ENCODE measurements around the gene SUPT4H1. TPM values are rescaled to one million over a fixed set of nuclear protein-coding genes. Genes with fewer than 3 reads are reported as not detected.

SUPT4H1 gene
- polyA plus RNA-seq, 3 donors = 30.6 to 91.4 (median 67.8) TPM

- whole genome bisulfite sequencing, 3 donors = 85 to 88% (median 86%) methylated on average over 9 of the region's 9 CpGs
- H3K27ac ChIP-seq (ENCODE audit: low read depth, low read length) = peak overlapping the region; percentile 10
These were observed 17.3 kb downstream of the SUPT4H1 start for GRCh38 chr17:58334661-58335060.

- WGBS, 3 donors = 65 to 70% (median 65%) methylated on average over 5 of the region's 5 CpGs
- no peak overlapping the region for H3K27ac ChIP-seq (ENCODE audit: low read depth, low read length)
These were observed 17.7 kb downstream of the SUPT4H1 start for GRCh38 chr17:58334256-58334655.

GRCh38 chr17:58333736-58334207, 18.2 kb downstream of the SUPT4H1 start:
- 45 to 53% (median 46%) methylated on average over 6 of the region's 6 CpGs for WGBS, 3 donors
- H3K27ac ChIP-seq (ENCODE audit: low read depth, low read length) = no peak overlapping the region

GRCh38 chr17:58332778-58333735, 18.9 kb downstream of the SUPT4H1 start:
- WGBS, 3 donors = 41 to 73% (median 54%) methylated on average over 18 to 21 of the region's 21 CpGs
- H3K27ac ChIP-seq (ENCODE audit: low read depth, low read length) = no peak overlapping the region

GRCh38 chr17:58331815-58332777, 19.9 kb downstream of the SUPT4H1 start:
- peak overlapping the region; percentile 79 for H3K27ac ChIP-seq (ENCODE audit: low read depth, low read length)
- WGBS, 3 donors = 51 to 74% (median 54%) methylated on average over 24 to 31 of the region's 31 CpGs

- peak overlapping the region; percentile 79 for H3K27ac ChIP-seq (ENCODE audit: low read depth, low read length)
These were observed 20.8 kb downstream of the SUPT4H1 start for GRCh38 chr17:58330997-58331814.

GRCh38 chr17:58330538-58330996, 21.4 kb downstream of the SUPT4H1 start:
- no peak overlapping the region for H3K27ac ChIP-seq (ENCODE audit: low read depth, low read length)
- WGBS, 3 donors = 49 to 68% (median 56%) methylated on average over 10 of the region's 10 CpGs

More at GRCh38 chr17:58330997-58331814, 20.8 kb downstream of the SUPT4H1 start:
- WGBS, 3 donors = 50 to 82% (median 55%) methylated on average over 21 to 23 of the region's 23 CpGs

GRCh38 chr17:58329810-58330537, 22.0 kb downstream of the SUPT4H1 start:
- no peak overlapping the region for H3K27ac ChIP-seq (ENCODE audit: low read depth, low read length)

GRCh38 chr17:58329035-58329809, 22.8 kb downstream of the SUPT4H1 start:
- 19 to 49% (median 29%) methylated on average over 16 of the region's 16 CpGs for WGBS, 3 donors
- H3K27ac ChIP-seq (ENCODE audit: low read depth, low read length) = no peak overlapping the region

More at GRCh38 chr17:58329810-58330537, 22.0 kb downstream of the SUPT4H1 start:
- 48 to 70% (median 55%) methylated on average over 4 of the region's 4 CpGs for WGBS, 3 donors

GRCh38 chr17:58328195-58329034, 23.6 kb downstream of the SUPT4H1 start, which contains the start of gene TSPOAP1:
Gene TSPOAP1, minus strand, starts transcription at chr17:58328795. Its CDS starts 875 bp downstream, at chr17:58327920.
- no peak within 1 kb of the TSS for H3K27ac ChIP-seq (ENCODE audit: low read depth, low read length)
- 14 to 42% (median 27%) methylated on average over 20 to 23 of the region's 23 CpGs for WGBS, 3 donors

GRCh38 chr17:58327363-58328194, 24.4 kb downstream of the SUPT4H1 start:
- H3K27ac ChIP-seq (ENCODE audit: low read depth, low read length) = no peak overlapping the region

GRCh38 chr17:58326609-58327362, 25.2 kb downstream of the SUPT4H1 start:
- no peak overlapping the region for H3K27ac ChIP-seq (ENCODE audit: low read depth, low read length)
- WGBS, 3 donors = 72 to 86% (median 74%) methylated on average over 9 of the region's 9 CpGs

More at GRCh38 chr17:58327363-58328194, 24.4 kb downstream of the SUPT4H1 start:
- WGBS, 3 donors = 47 to 62% (median 50%) methylated on average over 19 of the region's 19 CpGs

- 55 to 88% (median 57%) methylated on average over 11 of the region's 11 CpGs for WGBS, 3 donors
These were observed 26.0 kb downstream of the SUPT4H1 start for GRCh38 chr17:58325976-58326468.

GRCh38 chr17:58325289-58325726, 26.7 kb downstream of the SUPT4H1 start:
- 68 to 73% (median 71%) methylated on average over 11 of the region's 11 CpGs for WGBS, 3 donors
- no peak overlapping the region for H3K27ac ChIP-seq (ENCODE audit: low read depth, low read length)

More at GRCh38 chr17:58325976-58326468, 26.0 kb downstream of the SUPT4H1 start:
- no peak overlapping the region for H3K27ac ChIP-seq (ENCODE audit: low read depth, low read length)
